Measurements from ENCODE around the gene THOP1. TPM values are rescaled to one million over a fixed set of nuclear protein-coding genes. Genes with fewer than 3 reads are reported as not detected.

THOP1 gene
- total RNA-seq, 4 donors from 2014 or later, result 57.8 to 88.6 (median 74.7) TPM

DNA sequence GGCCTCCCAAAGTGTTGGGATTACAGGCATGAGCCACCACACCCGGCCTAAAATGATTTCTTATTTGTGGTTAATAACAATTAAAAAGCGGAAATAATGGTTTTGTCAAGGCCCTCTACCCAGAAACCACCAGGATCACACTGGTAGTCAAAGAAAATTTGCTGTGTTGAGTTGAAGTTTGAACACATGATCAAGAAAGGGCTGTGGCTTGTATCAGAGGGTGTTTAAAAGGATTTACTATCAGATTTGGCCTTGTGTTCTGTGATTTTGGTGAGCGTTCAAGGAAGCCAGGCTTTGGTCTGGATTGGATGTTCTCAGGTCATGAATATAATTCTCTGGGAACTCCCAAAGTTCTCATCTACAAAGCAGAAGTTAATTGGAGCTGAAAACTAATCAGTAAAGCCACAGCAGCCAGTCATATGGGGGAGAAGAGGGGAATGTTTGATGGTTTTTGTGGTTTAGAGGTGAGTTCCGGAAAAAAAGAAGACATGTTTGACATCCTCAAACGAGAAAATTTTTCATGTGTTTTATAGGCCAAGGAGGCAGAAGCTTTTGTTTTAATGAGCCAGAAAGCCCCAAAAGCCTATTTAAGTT lies 71.3 kb downstream of the THOP1 start:
- Histone ChIP-seq H3K27ac (no peak overlapping the region), H3K9me3 (peaks cover 6 to 74% (median 45%) of the 10 kb centered on the region in 3 donors), H3K36me3 (peaks cover 11 to 42% (median 20%) of the 10 kb centered on the region in 3 donors), H3K4me3 (no peak overlapping the region), H3K27me3 (no peaks in the 10 kb centered on the region), H3K4me1 (no peaks in the 10 kb centered on the region)
- 84 to 92% methylated on average over 5 of the region's 5 CpGs for WGBS, 2 donors
- no peak for TF ChIP-seq POLR2A (IDR thresholded peaks at IDR 0.05)
- TF ChIP-seq, protein P1, sequence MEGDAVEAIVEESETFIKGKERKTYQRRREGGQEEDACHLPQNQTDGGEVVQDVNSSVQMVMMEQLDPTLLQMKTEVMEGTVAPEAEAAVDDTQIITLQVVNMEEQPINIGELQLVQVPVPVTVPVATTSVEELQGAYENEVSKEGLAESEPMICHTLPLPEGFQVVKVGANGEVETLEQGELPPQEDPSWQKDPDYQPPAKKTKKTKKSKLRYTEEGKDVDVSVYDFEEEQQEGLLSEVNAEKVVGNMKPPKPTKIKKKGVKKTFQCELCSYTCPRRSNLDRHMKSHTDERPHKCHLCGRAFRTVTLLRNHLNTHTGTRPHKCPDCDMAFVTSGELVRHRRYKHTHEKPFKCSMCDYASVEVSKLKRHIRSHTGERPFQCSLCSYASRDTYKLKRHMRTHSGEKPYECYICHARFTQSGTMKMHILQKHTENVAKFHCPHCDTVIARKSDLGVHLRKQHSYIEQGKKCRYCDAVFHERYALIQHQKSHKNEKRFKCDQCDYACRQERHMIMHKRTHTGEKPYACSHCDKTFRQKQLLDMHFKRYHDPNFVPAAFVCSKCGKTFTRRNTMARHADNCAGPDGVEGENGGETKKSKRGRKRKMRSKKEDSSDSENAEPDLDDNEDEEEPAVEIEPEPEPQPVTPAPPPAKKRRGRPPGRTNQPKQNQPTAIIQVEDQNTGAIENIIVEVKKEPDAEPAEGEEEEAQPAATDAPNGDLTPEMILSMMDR (IDR thresholded peaks at IDR 0.05), result no peak
- no peak for DNase-seq
- intact Hi-C loops (cut with DNase I), result no loop called here

DNA sequence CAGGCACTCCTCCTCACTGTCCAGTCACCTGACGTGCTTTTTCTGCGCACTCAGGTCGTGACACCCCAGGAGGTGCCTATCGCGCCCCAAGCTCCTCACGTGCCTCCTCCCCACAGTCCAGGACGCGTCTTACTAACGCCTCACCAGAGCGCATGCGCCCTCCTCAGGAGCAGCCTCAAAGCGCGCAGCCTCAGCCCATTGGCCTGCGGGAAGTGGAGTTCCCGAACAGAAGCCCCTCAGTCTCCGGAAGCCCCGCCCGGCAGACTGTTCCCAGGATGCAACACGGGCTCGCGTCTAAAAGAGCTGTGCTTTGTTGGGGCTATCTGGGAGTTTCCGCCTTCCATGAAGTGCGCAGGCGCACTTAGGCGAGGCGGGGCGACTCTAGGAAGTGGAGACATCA lies 73.6 kb downstream of the THOP1 start:
- Histone ChIP-seq H3K4me3 (no peak overlapping the region), H3K4me1 (no peaks in the 10 kb centered on the region), H3K36me3 (peaks cover 0 to 19% (median 0%) of the 10 kb centered on the region in 3 donors), H3K27ac (no peak overlapping the region), H3K9me3 (peaks cover 0 to 51% (median 22%) of the 10 kb centered on the region in 3 donors), H3K27me3 (no peaks in the 10 kb centered on the region)
- no peak for TF ChIP-seq POLR2A (IDR thresholded peaks at IDR 0.05)
- TF ChIP-seq, protein P1 (IDR thresholded peaks at IDR 0.05), result no peak
- WGBS, 2 donors, result 66 to 71% methylated on average over 7 to 20 of the region's 27 CpGs
- DNase-seq, result no peak
- intact Hi-C loops (cut with DNase I), result no loop called here

DNA sequence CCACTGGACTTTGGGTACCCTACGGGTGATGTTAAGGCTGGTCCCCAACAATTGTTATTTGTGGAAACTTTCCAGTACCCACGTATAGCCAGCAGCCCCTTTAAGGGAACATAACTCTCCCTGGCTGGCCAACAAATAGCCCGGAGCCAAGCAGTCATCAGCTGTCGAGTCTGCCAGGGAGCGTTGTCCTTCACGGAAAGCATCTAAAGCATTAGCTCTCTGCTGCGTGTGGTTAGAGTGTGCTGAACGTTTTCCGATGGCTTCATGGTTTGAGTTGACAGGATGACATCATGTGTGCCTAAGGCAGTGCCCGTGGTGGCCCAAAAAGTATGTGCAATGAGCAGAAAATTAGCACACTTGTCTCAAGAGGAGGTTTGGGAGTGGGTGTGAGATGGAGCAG lies 78.5 kb downstream of the THOP1 start:
- Histone ChIP-seq H3K9me3 (peaks cover 0 to 7% (median 0%) of the 10 kb centered on the region in 3 donors), H3K4me1 (peaks cover 0 to 17% (median 0%) of the 10 kb centered on the region in 3 donors), H3K27me3 (no peaks in the 10 kb centered on the region), H3K4me3 (no peak overlapping the region), H3K27ac (no peak overlapping the region), H3K36me3 (no peaks in the 10 kb centered on the region)
- TF ChIP-seq, protein P1 (IDR thresholded peaks at IDR 0.05), result no peak
- no peak for TF ChIP-seq POLR2A (IDR thresholded peaks at IDR 0.05)
- WGBS, 2 donors, result 51 to 61% methylated on average over 4 to 9 of the region's 10 CpGs
- DNase-seq, result no peak
- intact Hi-C loops (cut with DNase I), result no loop called here

Other genes with a start within 250 kb of the THOP1 start
- gene GNG7, start 82.8 kb upstream of the THOP1 start, total RNA-seq, result 1 to 10 TPM in 3 of 4 donors, under 1 TPM in 1; 0.57 to 3.8 (median 1.6) TPM
- gene DIRAS1, start 64.1 kb upstream of the THOP1 start, total RNA-seq, result 1 to 10 TPM in 2 of 4 donors, under 1 TPM in 2; 0.61 to 2.2 (median 1.4) TPM
- 10 to 100 TPM; 14.8 to 22.1 (median 20.7) TPM for gene SLC39A3, start 45.5 kb upstream of the THOP1 start, total RNA-seq
- gene SGTA, start 2.2 kb upstream of the THOP1 start, total RNA-seq, result 10 to 100 TPM; 30.6 to 45.0 (median 42.8) TPM
- gene ZNF554, start 34.4 kb downstream of the THOP1 start, total RNA-seq, result 1 to 10 TPM in 3 of 4 donors, under 1 TPM in 1; 0.70 to 5.1 (median 4.0) TPM
- gene ZNF555, start 56.0 kb downstream of the THOP1 start, total RNA-seq, result 1 to 10 TPM; 2.0 to 4.4 (median 2.4) TPM
- 1 to 10 TPM in 3 of 4 donors, under 1 TPM in 1; 0.79 to 5.8 (median 2.5) TPM for gene ZNF556, start 81.8 kb downstream of the THOP1 start, total RNA-seq
- gene ZNF57, start 115.4 kb downstream of the THOP1 start, total RNA-seq, result 10 to 100 TPM in 2 of 4 donors, 1 to 10 TPM in 2; 7.2 to 13.7 (median 9.8) TPM
- gene ZNF77, start 159.5 kb downstream of the THOP1 start, total RNA-seq, result 1 to 10 TPM; 3.1 to 5.9 (median 4.5) TPM
- 1 to 10 TPM in 2 of 4 donors, under 1 TPM in 1, not detected in 1; 0.59 to 3.3 (median 1.9) TPM for gene TLE6, start 192.1 kb downstream of the THOP1 start, total RNA-seq
- 10 to 100 TPM in 1 of 4 donors, 1 to 10 TPM in 3; 5.4 to 22.7 (median 7.6) TPM for gene TLE2, start 243.8 kb downstream of the THOP1 start, total RNA-seq

Data from esophagus squamous epithelium (tissue), 5 donors.